Measurements from ENCODE around the gene SLC44A5. TPM values are rescaled to one million over a fixed set of nuclear protein-coding genes. Genes with fewer than 3 reads are reported as not detected.
"Not testable (repeated sequence)": the region's sequence is repeated elsewhere in the genome, so short reads cannot be mapped to it uniquely, and the experiment has no call there.

SLC44A5 gene
- total RNA-seq = 1 to 10 TPM; 3.6 to 5.4 TPM

GRCh38 chr1:75611014-75611413 lies at the start of gene SLC44A5:
SLC44A5 (minus strand) TSS chr1:75611114; CDS start chr1:75541447, 69,667 bp downstream.
- Histone ChIP-seq H3K4me1 (peaks cover 15% of the 10 kb centered on the region), H3K4me3 (no peak within 1 kb of the TSS), H3K36me3 (replicated peaks in 1 of 2; ENCODE audit: insufficient read depth in 1 of 2, low read depth in 2 of 2) (no peaks in the 10 kb centered on the region), H3K9me3 (no peaks in the 10 kb centered on the region), H3K27me3 (peaks cover 0 to 10% of the 10 kb centered on the region in 2 donors), H3K27ac (no peak within 1 kb of the TSS)
- DNase-seq (no peak), ATAC-seq (no peak)
- TF ChIP-seq POLR2A (IDR thresholded peaks at IDR 0.05) = no peak
- WGBS, 2 donors = 73 to 78% methylated on average over 1 of the region's 1 CpG
- intact Hi-C loops (cut with DNase I) = no loop called here

DNA sequence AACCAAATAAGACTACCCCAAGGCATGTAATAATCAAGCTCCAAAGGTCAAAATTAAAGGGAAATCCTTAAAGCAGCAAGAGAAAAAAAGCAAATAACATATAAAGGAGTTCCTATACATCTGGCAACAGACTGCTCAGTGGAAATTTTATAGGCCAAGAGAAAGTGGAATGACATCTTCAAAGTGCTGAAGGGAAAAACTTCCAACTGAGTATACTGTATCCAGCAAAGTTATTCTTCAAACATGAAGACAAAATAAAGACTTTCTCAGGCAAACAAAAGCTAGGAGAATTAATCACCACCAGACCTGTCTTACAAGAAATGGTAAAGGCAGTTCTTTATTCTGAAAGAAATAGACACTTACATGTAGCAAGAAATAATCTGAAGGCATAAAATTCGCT lies 45.0 kb upstream of the SLC44A5 start:
- ATAC-seq (no peak), DNase-seq (no peak)
- Histone ChIP-seq H3K36me3 (replicated peaks in 1 of 2; ENCODE audit: insufficient read depth in 1 of 2, low read depth in 2 of 2) (no peaks in the 10 kb centered on the region), H3K4me1 (no peaks in the 10 kb centered on the region), H3K9me3 (no peaks in the 10 kb centered on the region), H3K4me3 (no peak overlapping the region), H3K27ac (no peak overlapping the region), H3K27me3 (no peaks in the 10 kb centered on the region)
- TF ChIP-seq, protein P1, sequence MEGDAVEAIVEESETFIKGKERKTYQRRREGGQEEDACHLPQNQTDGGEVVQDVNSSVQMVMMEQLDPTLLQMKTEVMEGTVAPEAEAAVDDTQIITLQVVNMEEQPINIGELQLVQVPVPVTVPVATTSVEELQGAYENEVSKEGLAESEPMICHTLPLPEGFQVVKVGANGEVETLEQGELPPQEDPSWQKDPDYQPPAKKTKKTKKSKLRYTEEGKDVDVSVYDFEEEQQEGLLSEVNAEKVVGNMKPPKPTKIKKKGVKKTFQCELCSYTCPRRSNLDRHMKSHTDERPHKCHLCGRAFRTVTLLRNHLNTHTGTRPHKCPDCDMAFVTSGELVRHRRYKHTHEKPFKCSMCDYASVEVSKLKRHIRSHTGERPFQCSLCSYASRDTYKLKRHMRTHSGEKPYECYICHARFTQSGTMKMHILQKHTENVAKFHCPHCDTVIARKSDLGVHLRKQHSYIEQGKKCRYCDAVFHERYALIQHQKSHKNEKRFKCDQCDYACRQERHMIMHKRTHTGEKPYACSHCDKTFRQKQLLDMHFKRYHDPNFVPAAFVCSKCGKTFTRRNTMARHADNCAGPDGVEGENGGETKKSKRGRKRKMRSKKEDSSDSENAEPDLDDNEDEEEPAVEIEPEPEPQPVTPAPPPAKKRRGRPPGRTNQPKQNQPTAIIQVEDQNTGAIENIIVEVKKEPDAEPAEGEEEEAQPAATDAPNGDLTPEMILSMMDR (IDR thresholded peaks at IDR 0.05) = no peak
- no peak for TF ChIP-seq POLR2A (IDR thresholded peaks at IDR 0.05)
- WGBS, 2 donors = 27 to 44% methylated on average over 1 of the region's 1 CpG
- intact Hi-C loops (cut with DNase I) = no loop called here

DNA sequence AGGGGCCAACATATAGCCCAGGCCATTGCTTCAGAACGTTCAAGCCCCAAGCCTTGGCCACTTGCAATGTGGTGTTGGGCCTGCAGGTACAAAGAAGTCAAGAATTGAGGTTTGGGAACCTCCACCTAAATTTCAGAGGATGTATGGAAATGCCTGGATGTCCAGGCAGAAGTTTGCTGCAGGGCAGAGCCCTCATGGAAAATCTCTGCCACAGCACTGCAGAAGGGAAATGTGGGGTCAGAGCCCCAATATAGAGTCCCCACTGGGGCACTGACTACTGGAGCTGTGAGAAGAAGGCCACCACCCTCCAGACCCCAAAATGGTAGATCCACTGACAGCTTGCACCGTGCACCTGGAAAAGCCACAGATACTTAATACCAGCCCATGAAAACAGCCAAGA lies 36.3 kb upstream of the SLC44A5 start:
- intact Hi-C loops (cut with DNase I); DNase-seq; H3K9me3 ChIP-seq; H3K4me3 ChIP-seq; ATAC-seq; H3K27me3 ChIP-seq; H3K36me3 ChIP-seq (replicated peaks in 1 of 2; ENCODE audit: insufficient read depth in 1 of 2, low read depth in 2 of 2); H3K27ac ChIP-seq; H3K4me1 ChIP-seq: not testable (repeated sequence)
- 62 to 72% methylated on average over 2 of the region's 2 CpGs for WGBS, 2 donors

DNA sequence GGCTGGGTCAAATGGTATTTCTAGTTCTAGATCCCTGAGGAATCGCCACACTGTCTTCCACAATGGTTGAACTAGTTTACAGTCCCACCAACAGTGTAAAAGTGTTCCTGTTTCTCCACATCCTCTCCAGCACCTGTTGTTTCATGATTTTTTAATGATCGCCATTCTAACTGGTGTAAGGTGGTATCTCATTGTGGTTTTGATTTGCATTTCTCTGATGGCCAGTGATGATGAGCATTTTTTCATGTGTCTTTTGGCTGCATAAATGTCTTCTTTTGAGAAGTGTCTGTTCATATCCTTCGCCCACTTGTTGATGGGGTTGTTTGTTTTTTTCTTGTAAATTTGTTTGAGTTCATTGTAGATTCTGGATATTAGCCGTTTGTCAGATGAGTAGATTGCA lies 34.2 kb upstream of the SLC44A5 start:
- H3K4me3 ChIP-seq; H3K27ac ChIP-seq; intact Hi-C loops (cut with DNase I); DNase-seq; H3K27me3 ChIP-seq; H3K36me3 ChIP-seq (replicated peaks in 1 of 2; ENCODE audit: insufficient read depth in 1 of 2, low read depth in 2 of 2); H3K9me3 ChIP-seq; H3K4me1 ChIP-seq; ATAC-seq: not testable (repeated sequence)
- WGBS, 2 donors = 81 to 93% methylated on average over 4 of the region's 4 CpGs

DNA sequence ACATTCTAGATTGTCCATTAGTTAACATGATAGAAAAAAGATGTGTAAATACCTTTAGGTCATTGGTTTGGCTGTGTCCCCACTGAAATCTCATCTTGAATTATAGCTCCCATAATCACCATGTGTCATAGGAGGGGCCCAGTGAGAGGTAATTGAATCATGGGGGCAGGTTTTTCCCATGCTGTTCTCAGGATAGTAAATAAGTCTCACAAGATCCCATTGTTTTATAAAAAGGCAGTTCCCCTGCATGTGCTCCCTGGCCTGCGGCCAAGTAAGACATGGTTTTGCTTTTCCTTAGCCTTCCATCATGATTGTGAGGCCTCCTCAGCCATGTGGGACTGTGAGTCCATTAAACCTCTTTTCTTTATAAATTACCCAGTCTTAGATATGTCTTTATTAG lies 32.5 kb upstream of the SLC44A5 start:
- Histone ChIP-seq H3K4me3 (no peak overlapping the region), H3K27ac (no peak overlapping the region), H3K4me1 (no peaks in the 10 kb centered on the region), H3K9me3 (no peaks in the 10 kb centered on the region), H3K36me3 (replicated peaks in 1 of 2; ENCODE audit: insufficient read depth in 1 of 2, low read depth in 2 of 2) (no peaks in the 10 kb centered on the region), H3K27me3 (no peaks in the 10 kb centered on the region)
- WGBS, 2 donors = 50 to 65% methylated on average over 1 of the region's 1 CpG
- peak in 1 of 4 donors; percentile 11 for DNase-seq
- no peak for ATAC-seq
- no peak for TF ChIP-seq POLR2A (IDR thresholded peaks at IDR 0.05)
- TF ChIP-seq, protein P1 (IDR thresholded peaks at IDR 0.05) = no peak
- intact Hi-C loops (cut with DNase I) = no loop called here

GRCh38 chr1:75641325-75641724 lies 30.4 kb upstream of the SLC44A5 start:
- ATAC-seq = no peak
- no peak overlapping the region for H3K4me3 ChIP-seq
- 62 to 68% methylated on average over 3 of the region's 3 CpGs for WGBS, 2 donors
- TF ChIP-seq POLR2A (IDR thresholded peaks at IDR 0.05) = no peak
- TF ChIP-seq, protein P1 (IDR thresholded peaks at IDR 0.05) = no peak
- H3K4me1 ChIP-seq = no peaks in the 10 kb centered on the region
- no peak for DNase-seq
- no peaks in the 10 kb centered on the region for H3K9me3 ChIP-seq
- no peaks in the 10 kb centered on the region for H3K36me3 ChIP-seq (replicated peaks in 1 of 2; ENCODE audit: insufficient read depth in 1 of 2, low read depth in 2 of 2)
- no peak overlapping the region for H3K27ac ChIP-seq
- H3K27me3 ChIP-seq = no peaks in the 10 kb centered on the region
- intact Hi-C loops (cut with DNase I) = no loop called here
